HEK293 (cell line): ENCODE measurements around the gene CORO7.

Experiments used
- ZNF121 ChIP-seq: fragments of 450-650 bp; formaldehyde crosslinking; IDR thresholded peaks from 2 replicates; pipeline ENCODE4 v1.5.1; 2016; ENCODE audit warnings: missing biosample characterization, missing genetic modification characterization
- ZNF274 ChIP-seq, 2 experiments: fragments of 200-500 bp in 1 of 2; fragments of 450-650 bp in 1 of 2; sonication (Bioruptor generic) in 1 of 2; formaldehyde crosslinking in 1 of 2; IDR thresholded peaks; 2 replicates each; pipeline versions ENCODE4 v1.5.1 to v1.6.1; 2014 to 2016; ENCODE audit warnings: borderline replicate concordance in 1 of 2, inconsistent platforms in 1 of 2, low read length in 1 of 2, missing biosample characterization in 1 of 2, missing genetic modification characterization in 1 of 2
- ZNF302 ChIP-seq: fragments of 450-650 bp; formaldehyde crosslinking; IDR thresholded peaks from 2 replicates; pipeline ENCODE4 v1.5.1; 2016; ENCODE audit warnings: missing biosample characterization, missing genetic modification characterization, low read depth
- ZNF501 ChIP-seq: fragments of 450-650 bp; formaldehyde crosslinking; IDR thresholded peaks from 2 replicates; pipeline ENCODE4 v1.5.1; 2016; ENCODE audit warnings: missing biosample characterization, missing genetic modification characterization
- TF ChIP-seq, protein P1 (sequence below): fragments of 450-650 bp; formaldehyde crosslinking; IDR thresholded peaks from 2 replicates; pipeline ENCODE4 v1.5.1; 2016; ENCODE audit warnings: missing biosample characterization, missing genetic modification characterization

DNA sequence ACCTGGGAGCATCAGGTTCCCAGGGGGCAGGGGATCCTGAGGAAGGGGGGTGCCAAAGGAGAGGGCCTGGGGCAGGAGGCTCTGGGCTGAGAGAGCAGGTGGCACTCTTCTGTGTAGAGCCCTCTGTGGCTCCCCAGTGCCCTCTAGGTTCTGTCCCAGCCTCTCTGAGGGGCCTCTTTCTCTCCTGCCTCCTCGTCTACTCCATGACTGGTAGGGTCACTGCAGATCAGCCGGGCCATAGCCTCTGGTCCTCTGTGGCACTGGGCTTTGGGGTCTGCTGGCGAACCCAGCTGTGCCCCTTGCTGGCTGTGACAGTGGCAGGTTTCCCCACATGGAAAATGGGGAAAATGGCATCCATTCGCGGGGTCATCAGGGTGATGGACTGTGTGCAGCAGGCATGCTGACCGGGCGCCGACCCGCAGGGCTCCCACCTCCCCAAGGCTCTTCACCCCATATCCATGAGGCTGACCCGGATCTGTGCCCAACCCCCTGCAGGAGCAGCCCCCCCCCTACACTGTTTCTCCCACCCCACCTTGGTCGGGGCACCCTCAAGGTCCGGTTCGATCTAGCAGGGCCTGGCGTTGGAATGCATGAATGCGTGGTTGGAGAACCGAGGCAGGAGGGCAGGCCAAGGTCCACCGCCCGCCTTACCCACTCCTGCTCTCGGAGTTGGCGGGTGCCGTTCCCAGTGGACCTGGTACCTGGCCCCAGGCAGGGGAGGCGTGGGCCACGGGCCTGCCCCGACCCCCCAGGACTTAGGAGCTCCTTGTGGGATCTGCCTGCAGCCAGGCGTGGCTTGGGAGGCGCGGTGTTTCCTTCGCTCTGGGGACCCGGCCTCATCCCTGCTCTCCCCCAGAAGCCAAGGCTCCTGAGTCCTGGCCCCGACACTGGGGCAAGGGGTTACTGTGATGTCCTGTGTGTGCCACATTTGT, 94.0 kb downstream of the CORO7 start:
- TF ChIP-seq ZNF274 (IDR thresholded peaks at IDR 0.05; ENCODE audit: low read length), result no peak
- no peak for TF ChIP-seq ZNF274 (tag by site-specific recombination; IDR thresholded peaks at IDR 0.05; ENCODE audit: borderline replicate concordance)
- no peak for TF ChIP-seq ZNF302
- TF ChIP-seq, protein P1, sequence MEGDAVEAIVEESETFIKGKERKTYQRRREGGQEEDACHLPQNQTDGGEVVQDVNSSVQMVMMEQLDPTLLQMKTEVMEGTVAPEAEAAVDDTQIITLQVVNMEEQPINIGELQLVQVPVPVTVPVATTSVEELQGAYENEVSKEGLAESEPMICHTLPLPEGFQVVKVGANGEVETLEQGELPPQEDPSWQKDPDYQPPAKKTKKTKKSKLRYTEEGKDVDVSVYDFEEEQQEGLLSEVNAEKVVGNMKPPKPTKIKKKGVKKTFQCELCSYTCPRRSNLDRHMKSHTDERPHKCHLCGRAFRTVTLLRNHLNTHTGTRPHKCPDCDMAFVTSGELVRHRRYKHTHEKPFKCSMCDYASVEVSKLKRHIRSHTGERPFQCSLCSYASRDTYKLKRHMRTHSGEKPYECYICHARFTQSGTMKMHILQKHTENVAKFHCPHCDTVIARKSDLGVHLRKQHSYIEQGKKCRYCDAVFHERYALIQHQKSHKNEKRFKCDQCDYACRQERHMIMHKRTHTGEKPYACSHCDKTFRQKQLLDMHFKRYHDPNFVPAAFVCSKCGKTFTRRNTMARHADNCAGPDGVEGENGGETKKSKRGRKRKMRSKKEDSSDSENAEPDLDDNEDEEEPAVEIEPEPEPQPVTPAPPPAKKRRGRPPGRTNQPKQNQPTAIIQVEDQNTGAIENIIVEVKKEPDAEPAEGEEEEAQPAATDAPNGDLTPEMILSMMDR (tag by site-specific recombination), result no peak
- TF ChIP-seq ZNF501 (tag by site-specific recombination), result no peak
- no peak for TF ChIP-seq ZNF121
